Measurements from ENCODE around the gene GOLGB1.

GOLGB1 gene

GRCh38 chr3:121641127-121641526 lies 108.4 kb downstream of the GOLGB1 start:
- peak overlapping the region; percentile 73 for H3K4me3 Mint-ChIP-seq
- H3K36me3 Mint-ChIP-seq, result peaks cover 37% of the 10 kb centered on the region
- H3K27ac Mint-ChIP-seq, result peak overlapping the region; percentile 99
- H3K9me3 Mint-ChIP-seq, result no peaks in the 10 kb centered on the region
- H3K4me1 Mint-ChIP-seq, result peaks cover 38% of the 10 kb centered on the region
- H3K27me3 Mint-ChIP-seq, result no peaks in the 10 kb centered on the region

- Mint-ChIP-seq H3K9me3 (no peaks in the 10 kb centered on the region), H3K27ac (peak overlapping the region; percentile 84), H3K36me3 (peaks cover 42% of the 10 kb centered on the region), H3K4me3 (no peak overlapping the region), H3K27me3 (no peaks in the 10 kb centered on the region), H3K4me1 (peaks cover 32% of the 10 kb centered on the region)
These were observed 111.6 kb downstream of the GOLGB1 start for GRCh38 chr3:121637922-121638321.

- Mint-ChIP-seq H3K27ac (peak overlapping the region; percentile 71), H3K4me1 (no peaks in the 10 kb centered on the region), H3K36me3 (peaks cover 32% of the 10 kb centered on the region), H3K27me3 (no peaks in the 10 kb centered on the region), H3K9me3 (no peaks in the 10 kb centered on the region), H3K4me3 (no peak overlapping the region)
These were observed 119.2 kb downstream of the GOLGB1 start for GRCh38 chr3:121630355-121630754.

GRCh38 chr3:121629601-121630000 lies 119.9 kb downstream of the GOLGB1 start:
- Mint-ChIP-seq H3K4me3 (no peak overlapping the region), H3K27me3 (no peaks in the 10 kb centered on the region), H3K4me1 (no peaks in the 10 kb centered on the region), H3K9me3 (no peaks in the 10 kb centered on the region), H3K36me3 (peaks cover 28% of the 10 kb centered on the region), H3K27ac (peak overlapping the region; percentile 32)

- no peaks in the 10 kb centered on the region for H3K9me3 Mint-ChIP-seq
- no peak overlapping the region for H3K4me3 Mint-ChIP-seq
- H3K36me3 Mint-ChIP-seq, result peaks cover 19% of the 10 kb centered on the region
- no peaks in the 10 kb centered on the region for H3K4me1 Mint-ChIP-seq
- H3K27ac Mint-ChIP-seq, result no peak overlapping the region
- no peaks in the 10 kb centered on the region for H3K27me3 Mint-ChIP-seq
These were observed 121.9 kb downstream of the GOLGB1 start for GRCh38 chr3:121627622-121628021.

GRCh38 chr3:121627211-121627610 lies 122.3 kb downstream of the GOLGB1 start:
- H3K9me3 Mint-ChIP-seq, result no peaks in the 10 kb centered on the region
- no peaks in the 10 kb centered on the region for H3K27me3 Mint-ChIP-seq
- H3K4me1 Mint-ChIP-seq, result no peaks in the 10 kb centered on the region
- H3K36me3 Mint-ChIP-seq, result peaks cover 18% of the 10 kb centered on the region
- H3K4me3 Mint-ChIP-seq, result no peak overlapping the region
- H3K27ac Mint-ChIP-seq, result no peak overlapping the region

GRCh38 chr3:121626495-121626894 lies 123.0 kb downstream of the GOLGB1 start:
- peaks cover 13% of the 10 kb centered on the region for H3K36me3 Mint-ChIP-seq

GRCh38 chr3:121624147-121624899 lies 125.2 kb downstream of the GOLGB1 start:
- no peak overlapping the region for H3K4me3 Mint-ChIP-seq
- peaks cover 6% of the 10 kb centered on the region for H3K36me3 Mint-ChIP-seq
- no peak overlapping the region for H3K27ac Mint-ChIP-seq

More at GRCh38 chr3:121626495-121626894, 123.0 kb downstream of the GOLGB1 start:
- no peaks in the 10 kb centered on the region for H3K4me1 Mint-ChIP-seq
- no peak overlapping the region for H3K27ac Mint-ChIP-seq
- no peak overlapping the region for H3K4me3 Mint-ChIP-seq
- H3K27me3 Mint-ChIP-seq, result no peaks in the 10 kb centered on the region
- H3K9me3 Mint-ChIP-seq, result no peaks in the 10 kb centered on the region

GRCh38 chr3:121621491-121621890 lies 128.1 kb downstream of the GOLGB1 start:
- Mint-ChIP-seq H3K9me3 (no peaks in the 10 kb centered on the region), H3K4me3 (no peak overlapping the region), H3K4me1 (no peaks in the 10 kb centered on the region), H3K27ac (no peak overlapping the region), H3K27me3 (no peaks in the 10 kb centered on the region), H3K36me3 (no peaks in the 10 kb centered on the region)

More at GRCh38 chr3:121624147-121624899, 125.2 kb downstream of the GOLGB1 start:
- H3K27me3 Mint-ChIP-seq, result no peaks in the 10 kb centered on the region
- no peaks in the 10 kb centered on the region for H3K9me3 Mint-ChIP-seq
- H3K4me1 Mint-ChIP-seq, result no peaks in the 10 kb centered on the region

GRCh38 chr3:121619691-121620090 lies 129.8 kb downstream of the GOLGB1 start:
- H3K36me3 Mint-ChIP-seq, result no peaks in the 10 kb centered on the region
- H3K4me3 Mint-ChIP-seq, result no peak overlapping the region
- no peak overlapping the region for H3K27ac Mint-ChIP-seq
- no peaks in the 10 kb centered on the region for H3K4me1 Mint-ChIP-seq
- H3K9me3 Mint-ChIP-seq, result no peaks in the 10 kb centered on the region
- H3K27me3 Mint-ChIP-seq, result no peaks in the 10 kb centered on the region
